ENCODE data around the gene TOMM34.

TOMM34 gene

DNA sequence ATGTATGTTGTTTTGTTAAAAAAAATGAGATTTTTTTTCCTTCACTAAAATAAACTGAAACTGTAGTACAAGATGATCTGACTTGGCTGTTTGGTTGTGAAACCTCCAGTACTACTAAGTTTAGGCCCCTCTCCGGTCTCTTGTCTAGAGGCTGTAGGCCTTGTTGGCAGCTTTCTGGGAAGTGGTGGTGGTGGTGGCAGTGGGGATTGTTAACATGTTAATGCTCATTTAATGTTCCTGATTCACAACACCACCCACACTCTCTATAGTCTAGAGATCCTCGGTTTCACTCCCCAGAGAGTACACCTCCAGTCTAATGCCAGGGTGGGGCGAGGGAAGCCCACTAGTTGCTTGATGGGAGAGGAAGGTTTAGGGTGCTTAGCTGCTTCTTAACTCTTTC lies 30.2 kb upstream of the TOMM34 start:
- DNase-seq (ENCODE audit: low spot score) = peak; percentile 54
- POLR2A ChIA-PET (ENCODE audit: low non-redundant PET) = no interaction called here
- CTCF ChIA-PET = interaction anchor here (0.6 to 2.4 kb wide), 2 partner anchors 53 to 54 kb away, joined by 4 to 7 read pairs; no protein-coding TSS in a partner anchor

DNA sequence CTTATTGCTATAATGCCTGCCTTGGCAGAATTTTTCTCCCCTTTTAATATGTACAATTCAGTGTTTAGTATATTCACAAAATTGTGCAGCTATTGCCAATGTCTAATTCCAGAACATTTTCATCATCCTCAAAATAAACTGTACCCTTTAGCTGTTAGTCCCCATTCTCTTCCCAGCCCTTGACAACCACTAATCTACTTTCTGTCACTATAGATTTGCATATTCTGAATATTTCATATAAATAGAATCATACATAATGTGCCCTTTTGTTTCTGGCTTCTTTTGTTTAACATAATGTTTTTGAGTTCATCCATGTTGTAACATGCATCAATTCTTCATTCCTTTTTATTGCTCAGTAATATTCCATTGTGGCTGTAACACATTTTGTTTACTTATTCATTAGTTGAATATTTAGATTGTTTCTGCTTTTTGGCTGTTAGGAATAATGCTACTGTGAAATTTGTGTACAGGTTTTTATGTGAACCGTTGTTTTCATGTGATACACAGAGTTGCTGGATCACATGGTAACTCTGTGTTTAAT lies 28.5 kb upstream of the TOMM34 start:
- no peak for DNase-seq (ENCODE audit: low spot score)
- POLR2A ChIA-PET (ENCODE audit: low non-redundant PET) = no interaction called here
- CTCF ChIA-PET = no interaction called here
- TF ChIP-seq, protein P1, sequence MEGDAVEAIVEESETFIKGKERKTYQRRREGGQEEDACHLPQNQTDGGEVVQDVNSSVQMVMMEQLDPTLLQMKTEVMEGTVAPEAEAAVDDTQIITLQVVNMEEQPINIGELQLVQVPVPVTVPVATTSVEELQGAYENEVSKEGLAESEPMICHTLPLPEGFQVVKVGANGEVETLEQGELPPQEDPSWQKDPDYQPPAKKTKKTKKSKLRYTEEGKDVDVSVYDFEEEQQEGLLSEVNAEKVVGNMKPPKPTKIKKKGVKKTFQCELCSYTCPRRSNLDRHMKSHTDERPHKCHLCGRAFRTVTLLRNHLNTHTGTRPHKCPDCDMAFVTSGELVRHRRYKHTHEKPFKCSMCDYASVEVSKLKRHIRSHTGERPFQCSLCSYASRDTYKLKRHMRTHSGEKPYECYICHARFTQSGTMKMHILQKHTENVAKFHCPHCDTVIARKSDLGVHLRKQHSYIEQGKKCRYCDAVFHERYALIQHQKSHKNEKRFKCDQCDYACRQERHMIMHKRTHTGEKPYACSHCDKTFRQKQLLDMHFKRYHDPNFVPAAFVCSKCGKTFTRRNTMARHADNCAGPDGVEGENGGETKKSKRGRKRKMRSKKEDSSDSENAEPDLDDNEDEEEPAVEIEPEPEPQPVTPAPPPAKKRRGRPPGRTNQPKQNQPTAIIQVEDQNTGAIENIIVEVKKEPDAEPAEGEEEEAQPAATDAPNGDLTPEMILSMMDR (conservative IDR thresholded peaks at IDR 0.05; ENCODE audit: low read depth) = no peak
- H3K27ac ChIP-seq = no peak overlapping the region

More for the DNA sequence above, 30.2 kb upstream of the TOMM34 start:
- TF ChIP-seq, protein P1 (conservative IDR thresholded peaks at IDR 0.05; ENCODE audit: low read depth) = no peak
- no peak overlapping the region for H3K27ac ChIP-seq

DNA sequence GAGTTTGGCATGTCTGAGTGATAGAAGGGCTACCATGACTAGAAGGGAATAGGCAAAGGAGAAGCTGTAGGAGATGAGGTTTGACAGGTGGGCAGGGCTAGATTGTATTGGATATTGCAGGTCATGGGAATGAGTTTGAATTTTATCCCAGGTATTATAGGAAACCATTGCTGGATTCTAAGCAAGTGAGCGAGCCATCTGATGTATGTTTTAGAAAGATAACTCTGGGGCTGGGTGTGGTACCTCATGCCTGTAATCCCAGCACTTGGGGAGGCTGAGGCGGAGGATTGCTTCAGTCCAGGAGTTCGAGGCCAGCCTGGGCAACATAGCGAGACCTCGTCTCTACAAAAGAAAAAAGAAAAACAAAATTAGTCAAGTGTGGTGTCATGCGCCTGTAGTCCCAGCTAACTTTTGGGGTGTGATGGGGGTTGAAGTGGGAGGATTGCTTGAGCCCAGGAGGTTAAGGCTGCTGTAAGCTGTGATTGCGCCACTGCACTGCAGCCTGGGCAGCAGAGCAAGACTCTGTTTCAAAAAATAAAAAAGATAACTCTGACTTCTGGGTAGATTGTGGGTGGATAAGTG lies 23.0 kb upstream of the TOMM34 start:
- no peak overlapping the region for H3K27ac ChIP-seq
- ChIA-PET CTCF (no interaction called here), POLR2A (ENCODE audit: low non-redundant PET) (no interaction called here)
- DNase-seq (ENCODE audit: low spot score) = no peak
- TF ChIP-seq, protein P1 (conservative IDR thresholded peaks at IDR 0.05; ENCODE audit: low read depth) = no peak

DNA sequence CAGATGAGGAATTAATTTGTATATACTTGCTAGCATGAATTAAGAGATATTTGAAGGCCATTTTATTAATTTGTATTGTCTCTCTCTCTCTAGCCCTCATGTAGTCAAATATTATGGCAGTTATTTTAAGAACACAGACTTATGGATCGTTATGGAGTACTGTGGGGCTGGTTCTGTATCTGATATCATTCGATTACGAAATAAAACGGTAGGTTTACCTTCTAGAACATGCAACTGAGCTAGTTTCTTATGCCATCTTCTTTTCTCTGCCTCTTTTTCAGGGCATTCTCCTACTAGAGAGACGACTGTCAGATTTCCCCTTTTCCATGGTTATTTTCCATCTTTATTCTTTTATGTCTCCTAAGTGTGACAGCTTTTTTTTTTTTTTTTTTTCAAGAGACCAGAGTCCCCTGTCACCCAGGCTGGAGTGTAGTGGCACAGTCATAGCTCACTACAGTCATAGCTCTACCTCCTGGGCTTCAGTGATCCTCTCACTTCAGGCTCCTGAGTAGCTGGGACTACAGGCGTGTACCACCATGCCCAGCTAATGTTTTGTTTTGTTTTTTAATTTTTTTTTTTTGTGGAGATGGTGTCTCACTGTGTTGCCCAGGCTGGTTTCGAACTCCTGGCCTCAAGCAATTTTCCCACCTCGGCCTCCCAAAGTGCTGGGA lies 21.7 kb upstream of the TOMM34 start:
- DNase-seq (ENCODE audit: low spot score) = no peak
- TF ChIP-seq, protein P1 (conservative IDR thresholded peaks at IDR 0.05; ENCODE audit: low read depth) = no peak
- H3K27ac ChIP-seq = no peak overlapping the region
- CTCF ChIA-PET = interaction anchor here (0.7 to 1.1 kb wide), 3 partner anchors 11 to 108 kb away, joined by 3 to 7 read pairs (median 5); no protein-coding TSS in a partner anchor
- POLR2A ChIA-PET (ENCODE audit: low non-redundant PET) = no interaction called here

DNA sequence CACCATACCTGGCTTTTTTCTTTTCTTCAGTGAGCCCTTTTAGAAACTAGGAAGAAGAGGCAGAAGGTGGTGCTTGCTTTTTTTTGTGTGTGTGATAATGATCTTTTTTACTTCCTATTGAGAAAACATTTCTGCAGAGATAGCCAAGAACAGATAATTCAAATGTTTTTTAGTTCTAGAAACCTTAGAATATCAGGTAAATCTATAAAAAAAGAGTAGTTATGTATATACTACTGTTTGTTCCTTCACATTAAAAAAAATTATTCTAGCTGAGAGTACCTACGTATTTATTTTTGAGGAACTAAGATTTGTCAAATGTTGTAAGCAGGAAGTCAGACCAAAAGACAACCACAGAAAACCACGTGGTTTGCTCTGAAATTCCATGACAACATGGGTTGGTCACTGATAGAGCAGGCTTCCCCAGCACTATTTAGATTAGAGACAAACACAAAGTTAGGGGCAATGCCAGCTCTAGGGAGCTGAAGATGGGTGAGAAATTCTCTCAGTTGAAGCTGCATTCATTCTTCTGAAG lies 19.0 kb upstream of the TOMM34 start:
- TF ChIP-seq, protein P1 (conservative IDR thresholded peaks at IDR 0.05; ENCODE audit: low read depth) = no peak
- ChIA-PET CTCF (interaction anchor here (0.7 to 0.9 kb wide), 2 partner anchors 8 to 73 kb away, joined by 3 read pairs; no protein-coding TSS in a partner anchor), POLR2A (ENCODE audit: low non-redundant PET) (interaction anchor here (1.3 kb wide), 1 partner anchor 13 kb away, joined by 3 read pairs; the partner anchor contains the start of gene STK4)
- DNase-seq (ENCODE audit: low spot score) = no peak
- H3K27ac ChIP-seq = no peak overlapping the region

DNA sequence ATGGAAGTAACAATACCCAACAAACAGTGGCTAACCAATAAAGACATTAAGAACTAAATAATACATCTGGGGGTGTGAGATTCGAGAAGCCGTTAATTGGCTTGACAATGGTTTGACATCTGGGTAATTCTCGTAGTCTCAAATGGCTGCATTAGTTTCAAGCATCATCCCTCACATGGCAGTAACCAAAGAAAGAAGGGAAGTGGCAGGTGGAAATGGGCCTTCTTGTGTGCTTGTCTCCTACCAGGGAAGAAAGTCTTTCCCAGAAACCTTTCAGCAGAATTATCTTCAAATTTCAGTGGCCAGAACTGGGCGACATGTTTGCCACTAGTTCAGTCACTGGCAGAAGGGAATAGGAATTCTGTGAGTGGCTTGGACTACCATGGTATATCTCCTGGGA lies 16.5 kb upstream of the TOMM34 start:
- CTCF ChIA-PET = interaction anchor here (0.9 to 1.2 kb wide), 2 partner anchors 10 to 17 kb away, joined by 3 read pairs; partner anchors contain the start of gene TOMM34
- POLR2A ChIA-PET (ENCODE audit: low non-redundant PET) = no interaction called here
- TF ChIP-seq, protein P1 (conservative IDR thresholded peaks at IDR 0.05; ENCODE audit: low read depth) = no peak
- DNase-seq (ENCODE audit: low spot score) = no peak
- no peak overlapping the region for H3K27ac ChIP-seq
